T-helper 22 cell (primary cell): ENCODE results near the gene GNAO1.

Source experiments
- DNase-seq: peaks from one replicate; pipeline ENCODE4 v3.0.0-alpha.2; 2020; ENCODE audit warnings: low read depth

Gene GNAO1

DNA sequence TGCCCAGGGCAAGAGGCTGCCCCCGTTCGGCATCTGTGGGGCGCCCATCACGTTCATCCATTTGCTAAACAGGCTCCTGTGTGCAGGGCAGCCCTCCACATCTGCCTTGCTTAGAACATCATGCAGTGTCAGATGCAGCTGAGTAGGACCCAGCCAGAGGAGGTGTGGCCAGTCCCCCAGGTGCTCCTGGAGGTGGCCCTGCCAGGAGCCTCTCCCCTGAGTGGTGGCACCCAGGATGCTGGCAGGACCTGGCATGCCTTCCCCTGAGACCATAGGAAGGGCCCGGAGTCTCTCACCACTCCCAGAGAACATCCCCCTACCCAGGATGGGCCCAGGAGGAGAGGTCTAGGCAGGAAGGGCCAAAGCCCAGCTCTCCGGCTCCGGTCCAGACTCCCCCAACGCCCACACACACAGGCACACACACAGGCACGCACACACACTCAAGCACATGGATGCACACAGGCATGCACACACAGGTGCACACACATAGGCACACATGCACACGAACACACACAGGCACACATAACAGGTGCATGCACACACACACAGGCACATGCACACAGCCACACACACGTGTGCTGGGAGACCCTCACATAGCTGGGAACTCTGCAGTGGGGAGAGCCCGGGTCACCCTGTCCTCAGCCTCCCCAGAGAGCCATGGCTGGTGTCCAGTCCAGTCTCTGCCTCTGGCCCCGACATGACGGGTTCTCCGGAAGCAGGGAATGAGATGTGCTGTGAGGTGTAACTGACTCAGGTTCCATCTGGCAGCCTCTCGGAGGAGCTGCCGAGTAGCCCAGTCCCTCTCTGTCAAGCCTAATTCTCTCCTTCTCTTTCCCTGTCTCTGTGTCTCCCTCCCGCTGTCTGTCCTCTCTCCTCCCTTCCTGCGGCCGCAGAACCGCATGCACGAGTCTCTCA is 159.5 kb downstream of the GNAO1 start:
- DNase-seq = no peak

DNA sequence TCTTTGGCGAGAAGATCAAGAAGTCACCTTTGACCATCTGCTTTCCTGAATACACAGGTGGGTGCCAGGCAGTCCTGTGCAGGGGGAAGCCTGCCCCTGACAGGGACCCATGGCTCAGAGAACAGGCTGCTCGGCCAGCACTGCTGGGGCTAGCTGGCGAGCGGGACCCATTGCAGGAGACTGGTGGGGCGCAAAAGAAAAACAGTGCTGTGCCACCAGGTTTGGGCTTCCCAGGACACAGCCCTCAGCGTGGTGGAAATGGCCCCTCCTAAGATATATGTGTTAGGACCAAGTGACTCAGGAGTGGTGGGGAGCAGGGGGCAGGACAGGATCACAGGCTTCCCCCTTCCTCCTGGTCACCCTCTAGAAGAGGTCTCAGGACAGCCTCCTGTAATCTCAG is 160.2 kb downstream of the GNAO1 start:
- DNase-seq = no peak

- no peak for DNase-seq
These were observed 161.2 kb downstream of the GNAO1 start for GRCh38 chr16:56352351-56353053.

DNA sequence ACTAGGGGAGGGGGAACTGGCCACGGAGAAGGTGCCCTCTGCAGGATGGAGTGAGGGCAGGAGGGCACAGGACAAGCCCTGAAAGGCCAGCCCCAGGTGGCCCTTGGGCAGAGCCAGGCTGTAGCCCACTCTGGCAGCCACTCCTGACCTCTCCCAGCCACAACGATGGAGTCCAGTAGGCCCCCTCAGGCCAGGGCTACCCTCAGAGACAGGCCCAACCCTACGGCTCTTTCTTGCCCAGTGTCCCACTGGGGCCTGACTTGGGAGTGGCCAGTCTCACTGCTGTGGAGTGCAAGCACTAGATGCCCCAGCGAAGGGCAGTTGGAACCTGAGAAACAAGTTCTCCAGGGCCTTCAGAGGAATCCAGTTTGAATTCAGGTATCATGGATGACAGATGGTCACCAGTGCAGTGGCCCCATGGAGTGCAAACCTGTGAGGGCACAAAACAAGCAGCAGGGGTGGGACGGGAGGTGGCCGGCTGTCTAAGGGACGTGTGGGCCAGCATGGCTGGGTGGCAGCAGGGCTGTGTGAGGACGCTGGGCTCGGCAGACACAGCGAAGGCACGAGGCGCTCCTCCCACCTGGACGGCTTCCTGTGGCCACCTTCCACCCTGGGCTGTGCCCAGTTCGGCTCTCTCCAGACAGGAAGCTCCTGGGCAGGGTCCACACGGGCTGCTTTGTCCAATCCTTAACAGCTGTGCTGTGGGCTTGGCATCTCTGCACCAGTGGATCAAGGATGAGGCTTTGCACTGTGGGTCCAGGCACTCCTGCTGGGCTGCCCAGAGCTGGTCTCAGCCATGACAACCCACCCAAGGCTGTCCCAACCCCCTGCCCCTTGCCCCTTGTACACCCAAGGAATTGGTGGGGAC is 162.0 kb downstream of the GNAO1 start:
- DNase-seq = no peak

- no peak for DNase-seq
These were observed 162.7 kb downstream of the GNAO1 start for GRCh38 chr16:56354016-56354415.

GRCh38 chr16:56354746-56355145 is 163.5 kb downstream of the GNAO1 start:
- DNase-seq = no peak

DNA sequence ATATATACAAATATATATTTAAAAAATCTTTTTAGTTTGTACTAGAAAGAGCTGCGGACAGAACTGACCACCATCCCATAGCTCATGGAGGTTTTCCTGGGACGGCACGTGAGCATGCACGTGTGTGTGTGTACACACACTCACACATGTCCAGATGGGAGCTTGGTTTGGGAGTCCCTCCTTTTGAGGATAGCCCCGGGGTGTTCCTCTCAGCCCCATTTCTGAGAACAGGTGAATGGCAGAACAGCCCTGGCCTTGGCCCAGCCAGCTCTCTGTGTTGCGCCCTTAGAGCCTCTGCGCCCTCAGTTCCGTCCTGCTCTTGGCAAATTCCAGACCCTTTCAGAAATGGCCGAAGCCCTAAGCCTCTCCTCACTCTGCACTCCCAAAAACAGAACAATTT is 163.9 kb downstream of the GNAO1 start:
- DNase-seq = no peak

DNA sequence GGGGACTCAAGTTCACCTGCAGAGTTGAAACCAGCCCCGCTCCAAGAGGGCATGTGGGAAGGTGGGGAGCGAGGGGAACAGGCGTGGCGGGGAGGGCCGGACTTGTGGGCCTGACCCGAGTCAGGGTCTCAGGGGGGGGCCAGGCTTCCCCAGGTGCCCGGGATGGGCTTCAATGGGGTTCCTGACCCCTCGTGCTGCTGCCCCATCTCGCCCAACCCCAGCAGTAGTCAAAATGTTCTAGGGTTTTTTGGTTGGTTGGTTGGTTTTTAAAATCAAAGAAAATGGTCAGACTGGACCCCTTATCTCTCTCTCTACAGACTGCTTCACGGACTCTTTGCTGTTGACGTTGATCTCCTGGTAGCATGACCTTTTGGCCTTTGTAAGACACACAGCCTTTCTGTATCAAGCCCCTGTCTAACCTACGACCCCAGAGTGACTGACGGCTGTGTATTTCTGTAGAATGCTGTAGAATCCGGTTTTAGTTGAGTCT is 164.5 kb downstream of the GNAO1 start:
- DNase-seq = no peak

DNA sequence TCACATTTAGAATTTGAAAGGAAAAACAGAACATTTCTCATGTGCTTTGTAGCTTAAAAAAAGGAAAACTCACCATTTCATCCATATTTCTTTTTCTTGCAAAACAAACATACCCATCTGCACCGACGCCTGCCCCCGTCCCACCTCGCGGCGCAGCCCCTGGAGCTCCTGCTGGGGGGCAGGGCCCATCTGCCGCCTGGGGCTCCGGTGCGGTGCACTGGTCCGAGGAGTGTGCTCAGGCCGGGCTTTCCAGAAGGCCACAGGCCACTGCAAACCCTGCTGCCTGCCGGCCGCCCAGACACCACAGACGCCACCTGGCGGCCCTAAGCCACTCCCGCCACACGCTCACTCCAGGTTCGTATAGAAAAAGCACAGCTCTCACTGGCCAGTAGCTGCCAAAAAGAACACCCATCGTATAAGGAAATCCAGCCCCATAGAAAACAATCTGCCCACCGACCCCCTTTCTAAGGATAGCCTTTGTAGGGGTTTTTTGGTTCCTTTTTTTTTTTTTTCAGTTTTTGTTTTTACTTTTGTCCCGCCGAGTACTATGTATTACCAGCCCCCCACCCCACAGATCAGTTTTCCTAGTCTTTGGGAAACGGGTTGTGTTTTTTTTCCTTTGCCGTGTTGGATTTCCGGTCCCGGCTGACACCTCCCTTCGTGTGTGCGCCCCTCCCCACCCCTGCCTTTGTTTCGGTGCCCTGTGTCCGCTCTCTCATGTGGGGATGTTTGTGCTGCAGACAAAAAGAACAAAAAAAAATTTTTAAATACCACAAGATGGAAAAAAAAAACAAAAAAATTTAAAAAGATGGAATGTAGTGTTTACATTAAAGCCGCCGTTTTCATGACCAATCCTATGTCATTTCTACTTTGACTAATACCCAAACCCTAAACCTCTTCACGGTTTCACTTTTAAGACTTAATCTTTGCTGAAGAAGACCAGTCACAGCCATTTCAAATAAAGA is 165.3 kb downstream of the GNAO1 start:
- DNase-seq = peak; percentile 13

GRCh38 chr16:56357241-56357764 is 166.0 kb downstream of the GNAO1 start:
- no peak for DNase-seq

DNA sequence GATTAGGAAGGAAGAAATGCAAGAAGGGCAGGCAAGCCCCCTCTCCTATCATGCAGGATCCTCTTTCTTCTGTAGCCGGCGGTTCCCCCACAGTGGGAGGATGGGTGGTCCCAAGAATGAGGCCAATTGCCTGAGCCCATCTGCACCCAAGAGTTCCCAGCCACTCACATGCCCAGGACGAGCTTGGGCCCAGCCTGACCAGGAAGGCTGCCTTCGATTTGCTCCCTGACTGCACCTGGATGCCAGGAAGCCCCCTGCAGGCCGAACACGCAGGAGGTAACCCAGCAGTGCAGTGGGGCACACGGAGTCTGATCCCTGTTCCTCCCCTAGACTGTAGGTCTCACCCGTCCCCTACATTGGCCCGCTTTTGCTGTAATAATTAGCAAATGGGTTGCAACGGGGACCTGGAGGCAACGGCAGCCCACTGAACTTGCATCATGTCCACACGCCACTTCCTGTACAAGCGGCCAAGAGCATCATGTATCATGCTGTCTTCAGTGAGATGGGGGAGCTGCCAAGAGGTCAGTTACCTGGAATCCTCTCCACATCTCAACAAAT is 166.6 kb downstream of the GNAO1 start:
- no peak for DNase-seq

- no peak for DNase-seq
These were observed 169.1 kb downstream of the GNAO1 start for GRCh38 chr16:56360117-56361008.

- DNase-seq = no peak
These were observed 170.9 kb downstream of the GNAO1 start for GRCh38 chr16:56362057-56362655.

- DNase-seq = no peak
These were observed 171.4 kb downstream of the GNAO1 start for GRCh38 chr16:56362706-56363105.

GRCh38 chr16:56363181-56363716 is 172.0 kb downstream of the GNAO1 start:
- DNase-seq = no peak

GRCh38 chr16:56363781-56364565 is 172.7 kb downstream of the GNAO1 start:
- DNase-seq = no peak

- DNase-seq = no peak
These were observed 173.6 kb downstream of the GNAO1 start for GRCh38 chr16:56364865-56365264.

DNA sequence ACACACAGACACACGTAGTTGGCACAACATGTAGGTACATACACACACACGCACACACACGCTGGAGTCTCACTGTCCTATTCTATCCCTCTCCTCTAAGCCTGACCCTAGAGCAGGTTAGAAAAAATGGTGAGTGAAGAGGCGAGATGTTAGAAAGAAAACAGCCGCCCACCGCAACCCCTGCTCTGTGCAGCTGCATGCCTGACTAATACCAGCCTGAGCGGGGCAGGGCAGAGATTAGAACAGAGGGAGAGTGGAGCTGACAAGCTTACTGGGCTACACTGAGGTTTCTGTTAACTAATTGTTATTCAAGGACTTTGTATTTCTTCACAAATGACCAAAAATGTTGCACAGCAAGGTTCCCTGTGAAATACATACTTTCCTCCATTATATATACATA is 174.3 kb downstream of the GNAO1 start:
- no peak for DNase-seq
